GM18868 (cell line): ENCODE data around the gene GPR137B.

Experiments
- ATAC-seq: cut with Tn5 transposase; IDR thresholded peaks from one replicate; pipeline ENCODE4 v1.9.1; 2021; ENCODE audit warnings: mild to moderate bottlenecking, moderate library complexity; ENCODE audit not compliant: unreplicated experiment

GPR137B gene

GRCh38 chr1:236193184-236193583 is 50.8 kb downstream of the GPR137B start:
- ATAC-seq, result no peak

- ATAC-seq, result no peak
Observed at GRCh38 chr1:236200925-236201324, 58.6 kb downstream of the GPR137B start.

GRCh38 chr1:236201786-236202185 is 59.4 kb downstream of the GPR137B start:
- ATAC-seq, result no peak

- no peak for ATAC-seq
Observed at GRCh38 chr1:236204039-236204438, 61.7 kb downstream of the GPR137B start.

- ATAC-seq, result no peak
Observed at GRCh38 chr1:236204656-236205055, 62.3 kb downstream of the GPR137B start.

GRCh38 chr1:236206548-236206947 is 64.2 kb downstream of the GPR137B start:
- no peak for ATAC-seq

- no peak for ATAC-seq
Observed at GRCh38 chr1:236207121-236207520, 64.8 kb downstream of the GPR137B start.

- ATAC-seq, result no peak
Observed at GRCh38 chr1:236207569-236207968, 65.2 kb downstream of the GPR137B start.

- no peak for ATAC-seq
Observed at GRCh38 chr1:236209185-236209584, 66.8 kb downstream of the GPR137B start.

- no peak for ATAC-seq
Observed at GRCh38 chr1:236209713-236210112, 67.4 kb downstream of the GPR137B start.

- ATAC-seq, result no peak
Observed at GRCh38 chr1:236211815-236212214, 69.5 kb downstream of the GPR137B start.

- ATAC-seq, result no peak
Observed at GRCh38 chr1:236213534-236213933, 71.2 kb downstream of the GPR137B start.

GRCh38 chr1:236214761-236215160 is 72.4 kb downstream of the GPR137B start:
- ATAC-seq, result no peak

- ATAC-seq, result no peak
Observed at GRCh38 chr1:236220473-236220872, 78.1 kb downstream of the GPR137B start.

- no peak for ATAC-seq
Observed at GRCh38 chr1:236222632-236223031, 80.3 kb downstream of the GPR137B start.

- no peak for ATAC-seq
Observed at GRCh38 chr1:236228411-236228810, 86.1 kb downstream of the GPR137B start.

- no peak for ATAC-seq
Observed at GRCh38 chr1:236235116-236235515, 92.8 kb downstream of the GPR137B start.

GRCh38 chr1:236239092-236239585 is 96.8 kb downstream of the GPR137B start:
- ATAC-seq, result no peak

- no peak for ATAC-seq
Observed at GRCh38 chr1:236240675-236241074, 98.3 kb downstream of the GPR137B start.

GRCh38 chr1:236242568-236242967 is 100.2 kb downstream of the GPR137B start:
- ATAC-seq, result no peak

- ATAC-seq, result no peak
Observed at GRCh38 chr1:236247286-236247685, 104.9 kb downstream of the GPR137B start.

GRCh38 chr1:236251587-236251986 is 109.2 kb downstream of the GPR137B start:
- no peak for ATAC-seq

GRCh38 chr1:236253119-236253518 is 110.8 kb downstream of the GPR137B start:
- ATAC-seq, result no peak
